H1 (cell line): Measurements from ENCODE around the gene DGKI. TPM values are rescaled to one million over a fixed set of nuclear protein-coding genes. Genes with fewer than 3 reads are reported as not detected.

Experiments used
- ATF3 ChIP-seq: IDR thresholded peaks from 2 replicates; pipeline ENCODE4 v1.6.1; 2011; ENCODE audit warnings: low read depth, mild to moderate bottlenecking, low read length; ENCODE audit not compliant: insufficient read depth
- BRCA1 ChIP-seq: IDR thresholded peaks from 2 replicates; pipeline ENCODE4 v1.6.1; 2012; ENCODE audit warnings: low read depth, low read length, improper control_type of control experiment
- CREB1 ChIP-seq: IDR thresholded peaks from 2 replicates; pipeline ENCODE4 v1.6.1; 2012; ENCODE audit warnings: inconsistent platforms
- CTBP2 ChIP-seq: IDR thresholded peaks from 2 replicates; pipeline ENCODE4 v1.7.0; 2011; ENCODE audit warnings: borderline replicate concordance, mild to moderate bottlenecking, moderate library complexity, mixed read lengths, low read length; ENCODE audit not compliant: insufficient read depth, insufficient read length
- GABPA ChIP-seq: IDR thresholded peaks from 2 replicates; pipeline ENCODE4 v1.6.1; 2011; ENCODE audit warnings: mild to moderate bottlenecking, low read length, moderate library complexity, borderline replicate concordance; ENCODE audit not compliant: insufficient read depth
- HDAC2 ChIP-seq, 2 experiments: fragments of 300-600 bp in 1 of 2; sonication (generic) in 1 of 2; IDR thresholded peaks; 2 replicates each; pipeline ENCODE4 v1.6.1; 2011 to 2012; ENCODE audit warnings: low read depth in 2 of 2, low read length in 2 of 2, mild to moderate bottlenecking in 2 of 2, moderate library complexity in 2 of 2, borderline replicate concordance in 1 of 2, inconsistent platforms in 1 of 2
- KDM4A ChIP-seq: IDR thresholded peaks from one replicate; pipeline ENCODE4 v1.7.1; 2012; ENCODE audit warnings: low read depth, mild to moderate bottlenecking, moderate library complexity, low read length, inconsistent platforms; ENCODE audit not compliant: severe bottlenecking
- NANOG ChIP-seq: IDR thresholded peaks from 2 replicates; pipeline ENCODE4 v1.6.1; 2011; ENCODE audit warnings: low read length, low read depth, mild to moderate bottlenecking, inconsistent platforms; ENCODE audit not compliant: insufficient read depth, poor library complexity, severe bottlenecking
- POLR2A ChIP-seq, 2 experiments: IDR thresholded peaks; 1 replicate in 1 of 2; 2 replicates in 1 of 2; pipeline ENCODE4 v1.6.1; 2011; ENCODE audit warnings: low read depth in 2 of 2, low read length in 2 of 2, mild to moderate bottlenecking in 2 of 2; ENCODE audit errors: control extremely low read depth in 1 of 2
- POU5F1 ChIP-seq: IDR thresholded peaks from 2 replicates; pipeline ENCODE4 v1.6.1; 2011; ENCODE audit warnings: low read depth, mild to moderate bottlenecking, low read length, moderate library complexity
- RBBP5 ChIP-seq: IDR thresholded peaks from 2 replicates; pipeline ENCODE4 v1.7.1; 2012; ENCODE audit warnings: low read depth, mild to moderate bottlenecking, inconsistent platforms, low read length, moderate library complexity, borderline replicate concordance
- RFX5 ChIP-seq: IDR thresholded peaks from 2 replicates; pipeline ENCODE4 v1.6.1; 2011; ENCODE audit warnings: low read depth, low read length, improper control_type of control experiment, borderline replicate concordance
- RXRA ChIP-seq: IDR thresholded peaks from 2 replicates; pipeline ENCODE4 v1.6.1; 2011; ENCODE audit warnings: low read depth, mild to moderate bottlenecking, low read length, moderate library complexity; ENCODE audit not compliant: insufficient read depth
- SIRT6 ChIP-seq: IDR thresholded peaks from one replicate; pipeline ENCODE4 v1.7.1; 2012; ENCODE audit warnings: low read length, inconsistent platforms
- SP1 ChIP-seq: IDR thresholded peaks from 2 replicates; pipeline ENCODE4 v1.6.1; 2011; ENCODE audit warnings: low read depth, low read length
- TAF1 ChIP-seq: IDR thresholded peaks from 2 replicates; pipeline ENCODE4 v1.6.1; 2011; ENCODE audit warnings: mild to moderate bottlenecking, low read depth, low read length
- TCF12 ChIP-seq: IDR thresholded peaks from 2 replicates; pipeline ENCODE4 v1.6.1; 2011; ENCODE audit warnings: low read depth, mild to moderate bottlenecking, low read length
- YY1 ChIP-seq: IDR thresholded peaks from 2 replicates; pipeline ENCODE4 v1.6.1; 2011; ENCODE audit warnings: low read depth, mild to moderate bottlenecking, low read length
- ZNF274 ChIP-seq: IDR thresholded peaks from 2 replicates; pipeline ENCODE4 v1.7.0; 2012; ENCODE audit warnings: low read length, borderline replicate concordance; ENCODE audit errors: extremely low read depth
- polyA plus RNA-seq, 7 experiments: library from polyadenylated mRNA; depleted of rRNA in 3 of 7; stranded (reverse) in 5 of 7; unstranded in 2 of 7; fragments of >200 nt in 5 of 7; fragments of 200-250 nt in 2 of 7; gene quantifications; 1 replicate in 5 of 7; 2 replicates in 1 of 7; 4 replicates in 1 of 7; pipeline versions ENCODE4 v1.2.1 to v1.2.3, GENCODE V29; 2011 to 2013; ENCODE audit warnings: missing spikeins in 2 of 7, mixed read lengths in 2 of 7
- total RNA-seq: library from RNA; stranded (reverse); fragmentation: NEBNext Ultra II Directional; extraction: Animal tissue kit (Norgen Biotek cat#: 25700); gene quantifications from 2 replicates; pipeline ENCODE4 v1.2.1, GENCODE V29; 2021

The DGKI gene
- total and polyA plus RNA-seq, 2 of the 8 experiments (the other 6 are each of a cell fraction or from before 2014, with no cell fraction given): 0.20 to 0.71 TPM

GRCh38 chr7:137879357-137880158 is 32.8 kb upstream of the DGKI start (continued):
- TF ChIP-seq RBBP5 (peak; percentile 47; the same call in 1 of the 2 replicates), GABPA (no peak), BRCA1 (no peak), POLR2A (IDR thresholded peaks at IDR 0.05; ENCODE audit: control extremely low read depth in 1 of 2, low read depth in 2 of 2, low read length in 2 of 2) (peak in 1 of 2 experiments; percentile 40; a peak in 1 of 3 replicates), TCF12 (no peak), TAF1 (no peak), SIRT6 (no peak), CREB1 (peak; percentile 54), CTBP2 (no peak), POU5F1 (no peak), RFX5 (no peak), ZNF274 (no peak), SP1 (no peak), HDAC2 (IDR thresholded peaks at IDR 0.05; ENCODE audit: borderline replicate concordance in 1 of 2, low read depth in 2 of 2, low read length in 2 of 2) (no peak), NANOG (no peak), YY1 (no peak; the same call in 1 of the 2 replicates), ATF3 (no peak), KDM4A (no peak), RXRA (no peak)
